ENCODE data around the gene APH1A. TPM values are rescaled to one million over a fixed set of nuclear protein-coding genes. Genes with fewer than 3 reads are reported as not detected.
"Not testable (repeated sequence)": the region's sequence is repeated elsewhere in the genome, so short reads cannot be mapped to it uniquely, and the experiment has no call there.

APH1A gene
- total RNA-seq, 4 donors from 2014 or later = 41.2 to 63.8 (median 54.9) TPM

DNA sequence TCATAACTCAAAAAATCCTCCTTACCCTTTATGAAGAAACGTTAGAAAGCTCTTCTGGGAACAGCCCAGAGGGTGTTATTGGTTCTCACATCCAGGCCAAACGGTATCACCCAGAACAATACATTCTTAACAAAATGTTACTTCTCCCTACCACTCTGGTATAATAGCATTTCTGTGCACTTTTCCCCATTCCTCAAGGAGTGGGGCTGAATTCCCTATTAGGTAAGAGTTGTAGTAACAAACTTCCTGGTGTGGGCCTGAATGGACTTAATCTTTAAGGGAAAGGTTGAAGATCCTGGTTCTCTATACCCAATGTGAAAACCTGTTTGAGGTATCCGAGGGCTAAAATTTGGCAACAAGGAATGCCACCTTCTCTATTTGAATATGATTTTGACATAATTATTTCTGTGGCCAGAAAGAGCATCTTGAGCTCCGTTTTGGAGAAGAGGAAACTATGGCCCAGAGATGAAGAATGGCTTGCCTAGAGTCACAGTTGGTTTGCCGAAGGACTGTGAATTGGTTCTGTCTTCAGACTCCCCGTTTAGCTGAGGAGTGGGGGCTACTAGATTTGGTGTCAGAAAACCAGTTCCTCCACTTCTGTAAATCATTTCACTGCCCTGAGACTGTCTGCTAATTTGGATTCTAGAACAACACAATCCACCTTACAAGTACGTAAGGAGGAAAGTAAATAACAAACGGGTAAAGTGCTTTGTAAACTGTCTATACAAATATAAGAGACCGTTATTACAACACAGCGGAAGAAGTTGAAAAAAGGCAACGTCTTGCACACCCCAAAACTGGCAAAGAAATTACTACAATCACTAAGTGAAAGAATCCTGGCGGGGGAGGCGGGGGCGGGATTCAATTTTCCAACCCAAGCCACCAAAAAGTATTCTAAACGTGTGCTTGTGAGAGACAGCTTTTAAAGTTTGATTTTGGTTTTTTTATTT, 35.2 kb downstream of the APH1A start:
- Histone ChIP-seq H3K9me3 (no peaks in the 10 kb centered on the region), H3K4me1 (peaks cover 4 to 13% of the 10 kb centered on the region in 2 donors), H3K27ac (peak overlapping the region; percentile 95 to 99 (median 98)), H3K36me3 (peaks cover 0 to 15% of the 10 kb centered on the region in 2 donors), H3K27me3 (no peaks in the 10 kb centered on the region), H3K4me3 (peak overlapping the region; percentile 83 to 89 (median 86))
- ATAC-seq (no peak), DNase-seq (no peak)
- intact Hi-C loops (cut with DNase I; ENCODE audit: low total_unique reads) (loop anchor here (5.0 kb wide), 1 partner anchor 166 kb away; the partner anchor contains the start of gene VPS45), in situ Hi-C loops (cut with MboI; ENCODE audit: low sequenced_read_pairs in 4 of 4) (no loop called here)
- TF ChIP-seq, protein P1, sequence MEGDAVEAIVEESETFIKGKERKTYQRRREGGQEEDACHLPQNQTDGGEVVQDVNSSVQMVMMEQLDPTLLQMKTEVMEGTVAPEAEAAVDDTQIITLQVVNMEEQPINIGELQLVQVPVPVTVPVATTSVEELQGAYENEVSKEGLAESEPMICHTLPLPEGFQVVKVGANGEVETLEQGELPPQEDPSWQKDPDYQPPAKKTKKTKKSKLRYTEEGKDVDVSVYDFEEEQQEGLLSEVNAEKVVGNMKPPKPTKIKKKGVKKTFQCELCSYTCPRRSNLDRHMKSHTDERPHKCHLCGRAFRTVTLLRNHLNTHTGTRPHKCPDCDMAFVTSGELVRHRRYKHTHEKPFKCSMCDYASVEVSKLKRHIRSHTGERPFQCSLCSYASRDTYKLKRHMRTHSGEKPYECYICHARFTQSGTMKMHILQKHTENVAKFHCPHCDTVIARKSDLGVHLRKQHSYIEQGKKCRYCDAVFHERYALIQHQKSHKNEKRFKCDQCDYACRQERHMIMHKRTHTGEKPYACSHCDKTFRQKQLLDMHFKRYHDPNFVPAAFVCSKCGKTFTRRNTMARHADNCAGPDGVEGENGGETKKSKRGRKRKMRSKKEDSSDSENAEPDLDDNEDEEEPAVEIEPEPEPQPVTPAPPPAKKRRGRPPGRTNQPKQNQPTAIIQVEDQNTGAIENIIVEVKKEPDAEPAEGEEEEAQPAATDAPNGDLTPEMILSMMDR (IDR thresholded peaks at IDR 0.05 in 4 of 5, conservative IDR thresholded peaks at IDR 0.05 in 1 of 5) = no peak
- no peak for TF ChIP-seq POLR2A (IDR thresholded peaks at IDR 0.05)

DNA sequence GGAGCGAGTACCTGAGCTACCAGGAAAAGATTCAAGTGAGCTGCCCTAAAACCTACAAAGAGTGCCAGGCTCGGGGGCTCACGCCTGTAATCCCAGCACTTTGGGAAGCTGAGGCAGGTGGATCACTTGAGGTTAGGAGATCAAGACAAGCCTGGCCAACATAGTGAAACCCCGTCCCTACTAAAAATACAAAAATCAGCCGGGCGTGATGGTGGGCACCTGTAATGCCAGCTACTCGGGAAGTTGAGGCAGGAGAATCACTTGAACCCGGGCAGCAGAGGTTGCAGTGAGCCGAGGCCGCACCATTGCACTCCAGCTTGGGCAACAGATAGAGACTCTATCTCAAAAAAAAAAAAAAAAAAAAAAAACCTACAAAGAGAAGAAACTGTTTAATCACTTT, 35.9 kb downstream of the APH1A start:
- H3K27me3 ChIP-seq; H3K4me3 ChIP-seq; DNase-seq; H3K9me3 ChIP-seq; ATAC-seq; in situ Hi-C loops (cut with MboI; ENCODE audit: low sequenced_read_pairs in 4 of 4): not testable (repeated sequence)
- Histone ChIP-seq H3K4me1 (peaks cover 4 to 13% of the 10 kb centered on the region in 2 donors), H3K36me3 (peaks cover 0 to 18% of the 10 kb centered on the region in 2 donors), H3K27ac (peak overlapping the region; percentile 95 to 99 (median 98))
- intact Hi-C loops (cut with DNase I; ENCODE audit: low total_unique reads) = loop anchor here (5.0 kb wide), 1 partner anchor 166 kb away; the partner anchor contains the start of gene VPS45

DNA sequence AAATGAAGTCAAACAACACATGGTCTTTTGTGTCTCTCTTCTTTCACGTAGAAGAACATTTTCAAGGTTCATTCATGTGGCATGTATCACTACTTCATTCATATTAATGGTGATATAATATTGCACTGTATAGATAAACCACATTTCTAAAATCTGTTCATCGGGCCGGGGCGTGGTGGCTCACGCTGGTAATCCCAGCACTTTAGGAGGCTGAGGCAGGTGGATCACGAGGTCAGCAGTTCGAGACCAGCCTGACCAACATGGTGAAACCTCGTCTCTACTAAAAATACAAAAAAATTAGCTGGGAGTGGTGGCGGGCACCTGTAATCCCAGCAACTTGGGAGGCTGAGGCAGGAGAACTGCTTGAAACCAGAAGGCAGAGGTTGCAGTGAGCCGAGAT, 40.6 kb downstream of the APH1A start:
- H3K27ac ChIP-seq; H3K9me3 ChIP-seq; in situ Hi-C loops (cut with MboI; ENCODE audit: low sequenced_read_pairs in 4 of 4); intact Hi-C loops (cut with DNase I; ENCODE audit: low total_unique reads); DNase-seq; H3K4me3 ChIP-seq; ATAC-seq; H3K4me1 ChIP-seq; H3K27me3 ChIP-seq: not testable (repeated sequence)
- peaks cover 0 to 54% of the 10 kb centered on the region in 2 donors for H3K36me3 ChIP-seq

DNA sequence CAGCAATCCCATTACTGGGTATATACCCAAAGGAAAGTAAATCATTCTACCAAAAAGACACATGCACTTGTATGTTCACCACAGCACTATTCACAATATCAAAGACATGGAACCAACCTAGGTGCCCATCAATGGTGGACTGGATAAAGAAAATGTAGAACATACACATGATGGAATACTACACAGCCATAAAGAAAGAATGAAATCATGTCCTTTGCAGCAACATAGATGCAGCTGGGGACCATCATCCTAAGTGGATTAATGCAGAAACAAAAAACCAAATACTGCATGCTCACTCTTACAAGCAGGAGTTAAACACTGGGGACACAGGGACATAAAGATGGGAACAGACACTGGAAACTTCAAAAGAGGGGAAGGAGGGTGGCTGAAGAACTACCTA, 41.6 kb downstream of the APH1A start:
- H3K27ac ChIP-seq = no peak overlapping the region
- H3K4me3 ChIP-seq = no peak overlapping the region
- in situ Hi-C loops (cut with MboI; ENCODE audit: low sequenced_read_pairs in 4 of 4) (no loop called here), intact Hi-C loops (cut with DNase I; ENCODE audit: low total_unique reads) (no loop called here)
- no peaks in the 10 kb centered on the region for H3K4me1 ChIP-seq
- no peaks in the 10 kb centered on the region for H3K9me3 ChIP-seq
- DNase-seq (no peak), ATAC-seq (no peak)
- peaks cover 0 to 64% of the 10 kb centered on the region in 2 donors for H3K36me3 ChIP-seq
- no peak for TF ChIP-seq POLR2A (IDR thresholded peaks at IDR 0.05)
- TF ChIP-seq, protein P1 (IDR thresholded peaks at IDR 0.05 in 4 of 5, conservative IDR thresholded peaks at IDR 0.05 in 1 of 5) = no peak
- H3K27me3 ChIP-seq = no peaks in the 10 kb centered on the region

DNA sequence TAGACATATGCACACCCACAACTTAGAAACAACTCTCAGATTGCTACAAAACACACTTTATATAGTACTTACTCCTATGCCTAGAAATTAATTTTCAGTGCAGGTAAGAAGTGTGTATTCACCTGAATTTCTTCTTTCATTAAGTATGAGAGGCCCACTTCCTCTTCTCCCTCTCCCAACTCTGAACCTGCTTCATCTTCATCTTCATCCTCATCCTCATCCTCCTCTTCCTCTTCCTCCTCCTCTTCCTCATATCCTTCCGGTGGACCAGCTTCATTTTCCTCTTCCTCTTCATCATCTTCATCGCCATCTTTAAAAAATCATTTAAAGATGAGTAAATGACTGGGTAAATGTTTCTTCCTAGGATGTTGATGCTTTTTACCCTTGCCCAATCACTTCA, 42.3 kb downstream of the APH1A start:
- in situ Hi-C loops (cut with MboI; ENCODE audit: low sequenced_read_pairs in 4 of 4) (no loop called here), intact Hi-C loops (cut with DNase I; ENCODE audit: low total_unique reads) (no loop called here)
- no peak for DNase-seq
- Histone ChIP-seq H3K27ac (no peak overlapping the region), H3K27me3 (no peaks in the 10 kb centered on the region), H3K4me3 (no peak overlapping the region), H3K4me1 (no peaks in the 10 kb centered on the region), H3K9me3 (no peaks in the 10 kb centered on the region), H3K36me3 (peaks cover 0 to 68% of the 10 kb centered on the region in 2 donors)
- TF ChIP-seq, protein P1 (IDR thresholded peaks at IDR 0.05 in 4 of 5, conservative IDR thresholded peaks at IDR 0.05 in 1 of 5) = no peak
- TF ChIP-seq POLR2A (IDR thresholded peaks at IDR 0.05) = no peak
- no peak for ATAC-seq
